WI38 (cell line): ENCODE measurements around the gene ING5.
"Not testable (repeated sequence)": the region's sequence is repeated elsewhere in the genome, so short reads cannot be mapped to it uniquely, and the experiment has no call there.

Experiments
- H3K4me3 ChIP-seq: 2 replicates; pipeline ENCODE4 v1.5.1; 2011; ENCODE audit warnings: low read depth, mild to moderate bottlenecking, control low read depth, low read length
- CTCF ChIP-seq: IDR thresholded peaks from 2 replicates; pipeline ENCODE4 v1.5.1; 2012; ENCODE audit warnings: low read depth, mild to moderate bottlenecking, control low read depth, low read length

ING5 gene

DNA sequence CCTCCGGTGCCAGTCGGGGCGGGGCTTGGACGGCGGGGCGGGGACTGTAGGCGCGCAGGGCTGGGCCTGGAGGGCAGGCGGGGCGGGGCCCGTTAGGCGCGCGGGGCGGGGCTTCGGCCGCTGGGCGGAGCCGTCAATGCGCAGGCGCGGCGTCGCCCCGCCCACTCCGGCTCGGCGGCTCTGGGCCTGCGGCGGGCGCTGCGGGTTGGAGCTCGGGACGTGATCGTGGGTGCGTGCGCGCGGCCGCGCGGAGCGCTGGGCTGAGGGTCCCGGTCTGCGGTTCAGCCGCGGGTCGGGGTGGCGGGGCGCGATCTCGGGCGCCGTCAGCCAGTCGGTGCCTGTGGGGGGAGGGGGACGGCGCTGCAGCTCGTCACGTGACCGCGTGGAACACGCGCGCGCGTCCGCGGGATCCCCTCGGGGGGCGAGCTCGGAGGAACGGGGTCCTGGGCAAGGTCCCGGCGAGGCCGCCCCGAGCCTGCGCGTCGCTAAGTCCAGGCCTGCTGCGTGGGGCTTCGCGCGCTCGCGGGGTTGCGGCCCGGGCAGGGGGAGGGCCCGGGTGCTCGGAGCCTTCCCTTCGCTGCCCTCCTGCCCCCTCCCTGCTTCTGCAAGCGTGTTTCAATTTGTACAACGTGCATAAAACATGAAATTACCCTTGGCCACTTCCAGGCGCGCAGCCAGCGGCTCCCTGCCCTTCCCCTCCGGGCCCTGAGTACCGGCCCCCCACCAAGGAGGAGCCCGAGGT, 32.8 kb downstream of the ING5 start, which contains the start of gene D2HGDH:
D2HGDH (plus strand) TSS at position 164 of the 742 bp plus-strand sequence. CDS start 595 bp downstream, outside the sequence.
- TF ChIP-seq CTCF: no peak

GRCh38 chr2:241736111-241736510, 34.3 kb downstream of the ING5 start:
- TF ChIP-seq CTCF: no peak
- H3K4me3 ChIP-seq: no peak overlapping the region

More for the DNA sequence above, 32.8 kb downstream of the ING5 start, which contains the start of gene D2HGDH:
- peak within 1 kb of the TSS; percentile 80 for H3K4me3 ChIP-seq

- no peak for TF ChIP-seq CTCF
- H3K4me3 ChIP-seq: no peak overlapping the region
Measured at GRCh38 chr2:241738040-241738686, 36.3 kb downstream of the ING5 start.

GRCh38 chr2:241739177-241739576, 37.3 kb downstream of the ING5 start:
- H3K4me3 ChIP-seq: no peak overlapping the region
- no peak for TF ChIP-seq CTCF

GRCh38 chr2:241739651-241740050, 37.8 kb downstream of the ING5 start:
- H3K4me3 ChIP-seq: no peak overlapping the region
- no peak for TF ChIP-seq CTCF

DNA sequence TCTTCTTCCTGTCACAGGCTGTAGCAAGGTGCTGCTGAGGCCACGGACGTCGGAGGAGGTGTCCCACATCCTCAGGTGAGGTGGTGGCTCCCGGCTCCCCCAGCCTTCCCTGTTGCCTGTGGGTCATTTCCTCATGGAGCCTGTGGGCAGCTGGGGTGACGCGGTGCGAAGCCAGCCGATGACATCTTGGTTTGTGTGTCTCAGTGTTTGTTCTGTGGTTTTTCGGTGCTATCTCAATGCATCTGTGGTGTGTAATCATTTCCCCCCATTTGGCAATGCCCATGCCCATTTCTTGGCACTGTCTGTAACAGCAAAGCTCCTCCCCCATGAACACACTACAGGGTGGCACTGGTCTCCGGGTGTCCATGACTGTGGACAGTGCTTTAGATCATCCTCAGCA, 39.2 kb downstream of the ING5 start:
- H3K4me3 ChIP-seq: no peak overlapping the region
- TF ChIP-seq CTCF: no peak

- no peak overlapping the region for H3K4me3 ChIP-seq
- TF ChIP-seq CTCF: no peak
Measured at GRCh38 chr2:241742320-241742939, 40.6 kb downstream of the ING5 start.

GRCh38 chr2:241743008-241743407, 41.2 kb downstream of the ING5 start:
- H3K4me3 ChIP-seq: not testable (repeated sequence)
